ENCODE measurements around the gene SLC7A4. TPM values are rescaled to one million over a fixed set of nuclear protein-coding genes. Genes with fewer than 3 reads are reported as not detected.

SLC7A4 gene
- total RNA-seq, 4 donors from 2014 or later, result 0.23 to 1.2 (median 0.37) TPM

- Histone ChIP-seq H3K4me1 (peaks cover 0 to 34% (median 19%) of the 10 kb centered on the region in 3 donors), H3K9me3 (no peaks in the 10 kb centered on the region), H3K27ac (no peak overlapping the region), H3K36me3 (peaks cover 0 to 86% of the 10 kb centered on the region in 2 donors), H3K4me3 (no peak overlapping the region), H3K27me3 (no peaks in the 10 kb centered on the region)
- 100% methylated on average over 1 of the region's 27 CpGs; no CpG with 5 or more reads in 1 of the 2 donors for WGBS, 2 donors (ENCODE audit: low coverage in 1 of 2)
- TF ChIP-seq POLR2A (IDR thresholded peaks at IDR 0.05) (no peak), EP300 (IDR thresholded peaks at IDR 0.05) (no peak), POLR2AphosphoS5 (IDR thresholded peaks at IDR 0.05) (no peak)
- TF ChIP-seq, protein P1, sequence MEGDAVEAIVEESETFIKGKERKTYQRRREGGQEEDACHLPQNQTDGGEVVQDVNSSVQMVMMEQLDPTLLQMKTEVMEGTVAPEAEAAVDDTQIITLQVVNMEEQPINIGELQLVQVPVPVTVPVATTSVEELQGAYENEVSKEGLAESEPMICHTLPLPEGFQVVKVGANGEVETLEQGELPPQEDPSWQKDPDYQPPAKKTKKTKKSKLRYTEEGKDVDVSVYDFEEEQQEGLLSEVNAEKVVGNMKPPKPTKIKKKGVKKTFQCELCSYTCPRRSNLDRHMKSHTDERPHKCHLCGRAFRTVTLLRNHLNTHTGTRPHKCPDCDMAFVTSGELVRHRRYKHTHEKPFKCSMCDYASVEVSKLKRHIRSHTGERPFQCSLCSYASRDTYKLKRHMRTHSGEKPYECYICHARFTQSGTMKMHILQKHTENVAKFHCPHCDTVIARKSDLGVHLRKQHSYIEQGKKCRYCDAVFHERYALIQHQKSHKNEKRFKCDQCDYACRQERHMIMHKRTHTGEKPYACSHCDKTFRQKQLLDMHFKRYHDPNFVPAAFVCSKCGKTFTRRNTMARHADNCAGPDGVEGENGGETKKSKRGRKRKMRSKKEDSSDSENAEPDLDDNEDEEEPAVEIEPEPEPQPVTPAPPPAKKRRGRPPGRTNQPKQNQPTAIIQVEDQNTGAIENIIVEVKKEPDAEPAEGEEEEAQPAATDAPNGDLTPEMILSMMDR (IDR thresholded peaks at IDR 0.05), result no peak
- ATAC-seq, result no peak
These were observed 35.5 kb downstream of the SLC7A4 start for GRCh38 chr22:20996598-20997535.

DNA sequence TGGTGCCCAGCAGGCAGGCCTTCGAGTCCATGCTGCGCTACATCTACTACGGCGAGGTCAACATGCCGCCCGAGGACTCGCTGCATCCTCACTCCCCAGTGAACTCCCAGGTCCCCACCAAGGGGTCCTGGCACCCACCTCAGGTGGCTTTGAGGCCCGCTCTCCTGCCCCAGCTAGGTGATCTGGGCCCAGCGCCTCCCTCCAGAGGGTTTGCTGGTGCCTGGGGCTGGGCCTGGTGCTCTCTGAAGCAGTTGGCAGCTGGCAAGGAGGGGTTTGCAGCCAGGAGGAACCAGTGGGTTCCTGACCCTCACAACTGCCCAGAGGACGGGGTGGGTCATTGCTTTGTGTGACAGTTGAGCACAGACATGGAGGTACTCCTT, 36.3 kb downstream of the SLC7A4 start:
- Histone ChIP-seq H3K4me3 (no peak overlapping the region), H3K27me3 (no peaks in the 10 kb centered on the region), H3K36me3 (peaks cover 0 to 95% of the 10 kb centered on the region in 2 donors), H3K27ac (no peak overlapping the region), H3K9me3 (no peaks in the 10 kb centered on the region), H3K4me1 (peaks cover 0 to 30% (median 17%) of the 10 kb centered on the region in 3 donors)
- no CpG with 5 or more reads among the region's 10 CpGs for WGBS, 2 donors (ENCODE audit: low coverage in 1 of 2)
- no peak for ATAC-seq
- TF ChIP-seq EP300 (IDR thresholded peaks at IDR 0.05) (no peak), POLR2A (IDR thresholded peaks at IDR 0.05) (no peak), POLR2AphosphoS5 (IDR thresholded peaks at IDR 0.05) (no peak)
- TF ChIP-seq, protein P1 (IDR thresholded peaks at IDR 0.05), result no peak

GRCh38 chr22:20995329-20996030, 36.9 kb downstream of the SLC7A4 start:
- Histone ChIP-seq H3K9me3 (no peaks in the 10 kb centered on the region), H3K27me3 (no peaks in the 10 kb centered on the region), H3K36me3 (peaks cover 0 to 100% of the 10 kb centered on the region in 2 donors), H3K4me3 (no peak overlapping the region), H3K27ac (no peak overlapping the region), H3K4me1 (peaks cover 0 to 25% (median 11%) of the 10 kb centered on the region in 3 donors)
- no peak for ATAC-seq
- 98% methylated on average over 8 of the region's 23 CpGs; no CpG with 5 or more reads in 1 of the 2 donors for WGBS, 2 donors (ENCODE audit: low coverage in 1 of 2)
- TF ChIP-seq EP300 (IDR thresholded peaks at IDR 0.05) (no peak), POLR2A (IDR thresholded peaks at IDR 0.05) (no peak), POLR2AphosphoS5 (IDR thresholded peaks at IDR 0.05) (no peak)
- TF ChIP-seq, protein P1 (IDR thresholded peaks at IDR 0.05), result no peak

GRCh38 chr22:20994902-20995241, 37.5 kb downstream of the SLC7A4 start:
- Histone ChIP-seq H3K27ac (no peak overlapping the region), H3K4me3 (no peak overlapping the region), H3K36me3 (peaks cover 0 to 99% of the 10 kb centered on the region in 2 donors), H3K9me3 (no peaks in the 10 kb centered on the region), H3K27me3 (no peaks in the 10 kb centered on the region), H3K4me1 (peaks cover 0 to 19% (median 5%) of the 10 kb centered on the region in 3 donors)
- TF ChIP-seq, protein P1 (IDR thresholded peaks at IDR 0.05), result no peak
- TF ChIP-seq EP300 (IDR thresholded peaks at IDR 0.05) (no peak), POLR2AphosphoS5 (IDR thresholded peaks at IDR 0.05) (no peak), POLR2A (IDR thresholded peaks at IDR 0.05) (no peak)
- no CpG with 5 or more reads among the region's 10 CpGs for WGBS, 2 donors (ENCODE audit: low coverage in 1 of 2)
- no peak for ATAC-seq

Data from gastroesophageal sphincter (tissue), 4 donors.